ENCODE data around the gene KCNQ2. TPM values are rescaled to one million over a fixed set of nuclear protein-coding genes. Genes with fewer than 3 reads are reported as not detected.

The KCNQ2 gene
- total and polyA plus RNA-seq, 10 of the 15 experiments (the other 5 are each of a cell fraction or from before 2014, with no cell fraction given): 0.06 to 0.49 (median 0.26) TPM; not detected in 7

GRCh38 chr20:63359937-63360849, 112.3 kb downstream of the KCNQ2 start:
- Histone ChIP-seq H3K9me3 (replicated peaks; ENCODE audit: control insufficient read depth, insufficient read depth, low read length) (no peaks in the 10 kb centered on the region), H3K27ac (ENCODE audit: control insufficient read depth, insufficient read depth) (no peak overlapping the region), H3K4me1 (ENCODE audit: control insufficient read depth, insufficient read depth, low read length) (no peaks in the 10 kb centered on the region), H3K36me3 (ENCODE audit: control insufficient read depth in 2 of 2, insufficient read depth in 2 of 2, low read length in 1 of 2) (no peaks in the 10 kb centered on the region), H2AFZ (ENCODE audit: control insufficient read depth, low read depth, low read length) (no peak overlapping the region), H4K20me1 (ENCODE audit: control insufficient read depth, insufficient read depth) (no peaks in the 10 kb centered on the region), H3K9ac (ENCODE audit: control insufficient read depth, insufficient read depth, low read length) (no peak overlapping the region), H3K27me3 (replicated peaks in 1 of 2; ENCODE audit: control insufficient read depth in 2 of 2, insufficient read depth in 2 of 2, low read length in 1 of 2) (no peaks in the 10 kb centered on the region; a peak in 1 of 4 replicates), H3K4me3 (no peak overlapping the region), H3K79me2 (ENCODE audit: control insufficient read depth, insufficient read depth, low read length) (no peaks in the 10 kb centered on the region), H3K4me2 (ENCODE audit: control insufficient read depth, insufficient read depth) (no peak overlapping the region)
- DNase-seq (ENCODE audit: low read depth, low spot score): no peak
- in situ Hi-C loops (cut with MboI) (no loop called here), intact Hi-C loops (cut with micrococcal nuclease; ENCODE audit: unreplicated experiment) (no loop called here)
- 26% methylated on average over 37 of the region's 38 CpGs for WGBS (ENCODE audit: insufficient coverage, insufficient replicate concordance, low lambda C conversion rate, missing lambda C conversion rate)
- BruUV-seq (replicated peaks): no TSS peak
- RAD21 ChIA-PET (ENCODE audit: unreplicated experiment): no interaction called here
- FAIRE-seq: no peak
- TF ChIP-seq RUNX3 (IDR thresholded peaks at IDR 0.05; ENCODE audit: low read length) (no peak), IKZF2 (IDR thresholded peaks at IDR 0.05) (no peak), SMC3 (IDR thresholded peaks at IDR 0.05; ENCODE audit: borderline replicate concordance, low read length) (no peak), ZNF384 (IDR thresholded peaks at IDR 0.05; ENCODE audit: borderline replicate concordance, low read depth, low read length) (no peak), MLLT1 (IDR thresholded peaks at IDR 0.05) (no peak), NBN (IDR thresholded peaks at IDR 0.05) (no peak), JUNB (IDR thresholded peaks at IDR 0.05) (no peak), SUPT20H (IDR thresholded peaks at IDR 0.05; ENCODE audit: borderline replicate concordance, control insufficient read depth, low read depth, low read length) (no peak), SPI1 (IDR thresholded peaks at IDR 0.05; ENCODE audit: borderline replicate concordance, insufficient read depth, low read depth, low read length) (no peak), ZZZ3 (IDR thresholded peaks at IDR 0.05; ENCODE audit: control insufficient read depth, insufficient read length, low read depth) (no peak), MEF2A (IDR thresholded peaks at IDR 0.05; ENCODE audit: insufficient read depth, low read depth, low read length) (no peak), TCF7 (IDR thresholded peaks at IDR 0.05; ENCODE audit: borderline replicate concordance) (no peak), CREM (IDR thresholded peaks at IDR 0.05; ENCODE audit: low read depth) (no peak), CHD4 (IDR thresholded peaks at IDR 0.05) (no peak), RELB (IDR thresholded peaks at IDR 0.05; ENCODE audit: low read depth) (no peak), MXI1 (IDR thresholded peaks at IDR 0.05; ENCODE audit: low read depth, low read length) (no peak), ZBTB33 (IDR thresholded peaks at IDR 0.05) (no peak), YBX1 (IDR thresholded peaks at IDR 0.05) (no peak), USF2 (IDR thresholded peaks at IDR 0.05; ENCODE audit: borderline replicate concordance, low read depth, low read length) (no peak)
- POLR2A ChIA-PET: no interaction called here
- CTCF ChIA-PET: no interaction called here
- no peak for ATAC-seq
- SMC1A ChIA-PET (ENCODE audit: uncharacterized antibody, unreplicated experiment): no interaction called here
